Ishikawa (cell line): Measurements from ENCODE around the gene MAP2.

Experiments used
- CEBPB ChIP-seq: IDR thresholded peaks from 2 replicates; pipeline ENCODE4 v1.6.1; 2012
- CREB1 ChIP-seq: IDR thresholded peaks from 2 replicates; pipeline ENCODE4 v1.6.1; 2012; ENCODE audit warnings: low read depth
- EGR1 ChIP-seq: IDR thresholded peaks from 2 replicates; pipeline ENCODE4 v1.6.1; 2012
- EP300 ChIP-seq: IDR thresholded peaks from 2 replicates; pipeline ENCODE4 v1.6.1; 2012; ENCODE audit warnings: borderline replicate concordance
- FOXM1 ChIP-seq: IDR thresholded peaks from 2 replicates; pipeline ENCODE4 v1.6.1; 2012; ENCODE audit warnings: low read depth, borderline replicate concordance
- NFIC ChIP-seq: IDR thresholded peaks from 2 replicates; pipeline ENCODE4 v1.6.1; 2012
- RAD21 ChIP-seq: IDR thresholded peaks from 2 replicates; pipeline ENCODE4 v1.6.1; 2012; ENCODE audit warnings: low read depth
- TAF1 ChIP-seq: IDR thresholded peaks from 2 replicates; pipeline ENCODE4 v1.6.1; 2012; ENCODE audit warnings: low read depth, mild to moderate bottlenecking
- TCF12 ChIP-seq: IDR thresholded peaks from 2 replicates; pipeline ENCODE4 v1.6.1; 2012; ENCODE audit warnings: low read depth
- TEAD4 ChIP-seq: IDR thresholded peaks from 2 replicates; pipeline ENCODE4 v1.6.1; 2012
- YY1 ChIP-seq: IDR thresholded peaks from 2 replicates; pipeline ENCODE4 v1.6.1; 2012; ENCODE audit warnings: low read depth
- ZBTB7A ChIP-seq: IDR thresholded peaks from 2 replicates; pipeline ENCODE4 v1.6.1; 2012; ENCODE audit warnings: low read depth
- TF ChIP-seq, protein P1 (sequence below): IDR thresholded peaks from 2 replicates; pipeline ENCODE4 v1.6.1; 2012
- TF ChIP-seq, protein P2 (sequence below): IDR thresholded peaks from 2 replicates; pipeline ENCODE4 v1.6.1; 2012; ENCODE audit warnings: low read depth, mild to moderate bottlenecking
- TF ChIP-seq, protein P3 (sequence below): IDR thresholded peaks from 2 replicates; pipeline ENCODE4 v1.6.1; 2012

Gene MAP2

DNA sequence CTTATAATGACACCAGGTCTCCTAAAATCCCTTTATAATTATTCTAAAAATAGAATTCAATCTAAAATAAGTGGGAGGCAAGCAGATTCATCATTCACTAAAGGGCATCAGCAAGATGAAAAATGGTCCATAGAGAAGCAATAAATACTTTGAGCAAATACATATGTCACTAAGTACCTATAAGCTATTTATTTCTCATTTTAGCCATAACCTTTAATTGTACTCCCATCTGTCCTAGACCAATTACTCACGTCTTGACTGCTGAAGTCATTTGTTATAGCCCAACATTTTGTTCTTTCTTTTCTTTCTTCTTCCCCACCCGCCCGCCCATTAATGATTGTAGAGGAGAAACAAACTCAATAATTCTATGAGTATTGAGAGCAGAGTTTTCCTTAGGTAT is 105.7 kb downstream of the MAP2 start:
- TF ChIP-seq, protein P1, sequence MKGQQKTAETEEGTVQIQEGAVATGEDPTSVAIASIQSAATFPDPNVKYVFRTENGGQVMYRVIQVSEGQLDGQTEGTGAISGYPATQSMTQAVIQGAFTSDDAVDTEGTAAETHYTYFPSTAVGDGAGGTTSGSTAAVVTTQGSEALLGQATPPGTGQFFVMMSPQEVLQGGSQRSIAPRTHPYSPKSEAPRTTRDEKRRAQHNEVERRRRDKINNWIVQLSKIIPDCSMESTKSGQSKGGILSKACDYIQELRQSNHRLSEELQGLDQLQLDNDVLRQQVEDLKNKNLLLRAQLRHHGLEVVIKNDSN = no peak
- no peak for TF ChIP-seq EGR1
- TF ChIP-seq TAF1 = no peak
- no peak for TF ChIP-seq RAD21
- TF ChIP-seq FOXM1 = no peak
- TF ChIP-seq, protein P2, sequence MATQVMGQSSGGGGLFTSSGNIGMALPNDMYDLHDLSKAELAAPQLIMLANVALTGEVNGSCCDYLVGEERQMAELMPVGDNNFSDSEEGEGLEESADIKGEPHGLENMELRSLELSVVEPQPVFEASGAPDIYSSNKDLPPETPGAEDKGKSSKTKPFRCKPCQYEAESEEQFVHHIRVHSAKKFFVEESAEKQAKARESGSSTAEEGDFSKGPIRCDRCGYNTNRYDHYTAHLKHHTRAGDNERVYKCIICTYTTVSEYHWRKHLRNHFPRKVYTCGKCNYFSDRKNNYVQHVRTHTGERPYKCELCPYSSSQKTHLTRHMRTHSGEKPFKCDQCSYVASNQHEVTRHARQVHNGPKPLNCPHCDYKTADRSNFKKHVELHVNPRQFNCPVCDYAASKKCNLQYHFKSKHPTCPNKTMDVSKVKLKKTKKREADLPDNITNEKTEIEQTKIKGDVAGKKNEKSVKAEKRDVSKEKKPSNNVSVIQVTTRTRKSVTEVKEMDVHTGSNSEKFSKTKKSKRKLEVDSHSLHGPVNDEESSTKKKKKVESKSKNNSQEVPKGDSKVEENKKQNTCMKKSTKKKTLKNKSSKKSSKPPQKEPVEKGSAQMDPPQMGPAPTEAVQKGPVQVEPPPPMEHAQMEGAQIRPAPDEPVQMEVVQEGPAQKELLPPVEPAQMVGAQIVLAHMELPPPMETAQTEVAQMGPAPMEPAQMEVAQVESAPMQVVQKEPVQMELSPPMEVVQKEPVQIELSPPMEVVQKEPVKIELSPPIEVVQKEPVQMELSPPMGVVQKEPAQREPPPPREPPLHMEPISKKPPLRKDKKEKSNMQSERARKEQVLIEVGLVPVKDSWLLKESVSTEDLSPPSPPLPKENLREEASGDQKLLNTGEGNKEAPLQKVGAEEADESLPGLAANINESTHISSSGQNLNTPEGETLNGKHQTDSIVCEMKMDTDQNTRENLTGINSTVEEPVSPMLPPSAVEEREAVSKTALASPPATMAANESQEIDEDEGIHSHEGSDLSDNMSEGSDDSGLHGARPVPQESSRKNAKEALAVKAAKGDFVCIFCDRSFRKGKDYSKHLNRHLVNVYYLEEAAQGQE = no peak

DNA sequence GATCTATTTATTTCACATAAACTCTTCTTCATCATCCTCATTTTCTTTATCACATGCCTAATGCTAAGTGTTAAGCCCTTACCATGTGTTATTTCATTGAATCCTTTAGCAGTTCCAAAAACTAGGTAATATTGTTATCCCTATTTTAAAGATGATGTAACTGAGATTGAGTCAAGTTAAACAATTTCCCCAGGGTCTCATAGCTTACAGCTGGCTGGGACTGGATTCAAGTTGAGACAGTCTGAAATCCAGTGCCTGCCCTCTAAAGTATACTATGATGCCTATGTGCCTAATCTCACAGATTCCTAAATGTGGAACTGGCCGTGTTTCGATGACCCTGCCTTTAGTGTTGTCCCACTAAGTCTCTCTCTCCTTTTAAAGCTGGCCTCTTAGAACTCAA is 108.5 kb downstream of the MAP2 start:
- TF ChIP-seq, protein P3, sequence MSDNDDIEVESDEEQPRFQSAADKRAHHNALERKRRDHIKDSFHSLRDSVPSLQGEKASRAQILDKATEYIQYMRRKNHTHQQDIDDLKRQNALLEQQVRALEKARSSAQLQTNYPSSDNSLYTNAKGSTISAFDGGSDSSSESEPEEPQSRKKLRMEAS = no peak
- TF ChIP-seq EP300 (no peak), CREB1 (no peak), CEBPB (no peak), YY1 (no peak), TCF12 (no peak), RAD21 (no peak), NFIC (no peak), EGR1 (no peak), TEAD4 (no peak), ZBTB7A (no peak), FOXM1 (no peak)
- TF ChIP-seq, protein P1 = no peak

DNA sequence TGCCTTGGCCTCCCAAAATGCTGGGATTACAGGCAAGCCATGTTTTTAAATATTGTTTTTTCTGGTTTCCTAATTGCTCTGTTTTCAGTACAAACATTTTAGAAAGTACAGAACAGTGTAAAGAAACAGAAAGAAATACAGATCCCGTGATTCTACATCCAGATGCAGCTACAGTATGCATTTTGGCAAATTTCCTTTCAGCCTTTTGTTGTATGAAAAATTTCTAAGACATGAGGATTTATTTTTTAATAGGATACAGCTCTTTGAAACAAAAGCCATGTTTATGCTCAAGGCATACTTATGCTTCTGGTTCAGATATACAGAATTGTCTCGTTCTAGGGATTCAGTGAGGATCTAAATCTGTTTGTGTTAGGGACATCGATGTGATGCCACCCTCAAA is 109.5 kb downstream of the MAP2 start:
- TF ChIP-seq NFIC (no peak), CREB1 (no peak), EP300 (no peak), RAD21 (no peak), FOXM1 (no peak), YY1 (no peak)
- TF ChIP-seq, protein P3 = no peak
- TF ChIP-seq, protein P2 = no peak

DNA sequence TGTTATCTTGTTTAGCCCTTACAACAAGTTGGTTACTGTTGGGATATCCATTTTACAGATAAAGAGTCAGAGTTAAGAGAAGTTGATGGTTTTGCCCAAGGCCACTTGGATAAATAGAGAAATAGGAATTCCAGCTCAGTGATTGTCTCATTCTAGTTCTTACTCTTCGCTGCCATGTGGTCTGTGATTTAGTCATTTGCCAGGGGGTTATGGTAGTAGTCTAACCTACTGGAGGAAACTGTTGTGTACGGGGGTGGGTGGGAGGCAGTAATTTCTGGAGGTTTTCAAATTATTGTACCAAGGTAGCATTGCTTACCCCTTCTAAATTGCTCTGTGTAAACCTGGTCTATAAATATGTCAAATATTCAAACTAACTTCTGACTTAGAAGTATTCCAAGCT is 110.4 kb downstream of the MAP2 start:
- TF ChIP-seq, protein P1 = no peak
- TF ChIP-seq, protein P2 = no peak
- TF ChIP-seq, protein P3 = no peak
- TF ChIP-seq TAF1 = no peak
- no peak for TF ChIP-seq NFIC
- no peak for TF ChIP-seq TCF12
- no peak for TF ChIP-seq ZBTB7A
- no peak for TF ChIP-seq RAD21
- TF ChIP-seq CEBPB = no peak
- TF ChIP-seq EGR1 = no peak
- no peak for TF ChIP-seq TEAD4
- TF ChIP-seq FOXM1 = no peak
- no peak for TF ChIP-seq YY1
- no peak for TF ChIP-seq CREB1
- TF ChIP-seq EP300 = no peak
